T-cell (primary cell): ENCODE measurements around the gene TEX51. TPM values are rescaled to one million over a fixed set of nuclear protein-coding genes. Genes with fewer than 3 reads are reported as not detected.

Source experiments
- ATAC-seq, 4 experiments: fragments of 200-7000 bp in 3 of 4; fragments of 150-1000 bp in 1 of 4; cut with Tn5 transposase; replicated peaks in 1 of 4; 1 replicate in 3 of 4; 2 replicates in 1 of 4; pipeline ENCODE4 v1.10.0; 2021; ENCODE audit warnings: moderate library complexity in 3 of 4, mild to moderate bottlenecking in 2 of 4, moderate number of reproducible peaks in 1 of 4
- CTCF ChIA-PET, 2 donors: fragments of 300-600 bp; sonication (Branson Sonifier 250); formaldehyde crosslinking; loops; one replicate each; lab custom pipeline; 2022; ENCODE audit warnings: antibody characterized with exemption in 2 of 2; lab: Charles Lee
- POLR2A ChIA-PET, 2 donors: fragments of 300-600 bp; sonication (Branson Sonifier 250); formaldehyde crosslinking; loops; one replicate each; lab custom pipeline; 2022; ENCODE audit warnings: antibody characterized with exemption in 2 of 2; lab: Charles Lee
- DNase-seq, 35 experiments: peaks; one replicate each; pipeline versions ENCODE4 v3.0.0 to v3.0.0-alpha.2; 2013 to 2023
- H3K27ac ChIP-seq: one replicate; pipeline ENCODE4 v1.5.1; 2013; ENCODE audit warnings: low read length
- H3K27me3 ChIP-seq, 2 experiments: replicated peaks in 1 of 2; 1 replicate in 1 of 2; 2 replicates in 1 of 2; pipeline versions ENCODE4 v1.6.1 to v1.7.0; 2013; ENCODE audit warnings: low read length in 1 of 2, mixed read lengths in 1 of 2; ENCODE audit not compliant: control insufficient read depth in 2 of 2, insufficient read depth in 2 of 2; ENCODE audit errors: extremely low read depth in 1 of 2
- H3K36me3 ChIP-seq, 2 donors: 1 replicate in 1 of 2; 2 replicates in 1 of 2; pipeline versions ENCODE4 v1.6.1 to v1.7.0; 2013; ENCODE audit warnings: low read length in 1 of 2; ENCODE audit not compliant: control insufficient read depth in 2 of 2, insufficient read depth in 1 of 2; ENCODE audit errors: extremely low read depth in 1 of 2
- H3K4me1 ChIP-seq, 2 experiments: 1 replicate in 1 of 2; 2 replicates in 1 of 2; pipeline versions ENCODE4 v1.6.1 to v1.7.0; 2013; ENCODE audit warnings: low read length in 2 of 2, mixed read lengths in 1 of 2; ENCODE audit not compliant: insufficient read depth in 2 of 2, control insufficient read depth in 1 of 2; ENCODE audit errors: extremely low read depth in 1 of 2
- H3K4me3 ChIP-seq, 2 donors: 1 replicate in 1 of 2; 2 replicates in 1 of 2; pipeline versions ENCODE4 v1.5.1 to v1.7.0; 2013; ENCODE audit warnings: mild to moderate bottlenecking in 2 of 2, low read length in 1 of 2, moderate library complexity in 1 of 2; ENCODE audit not compliant: control insufficient read depth in 1 of 2; ENCODE audit errors: extremely low read depth in 1 of 2
- H3K9me3 ChIP-seq: 2 replicates; pipeline ENCODE4 v1.7.0; 2013
- H3K27ac Mint-ChIP-seq, 2 donors: one replicate each; pipeline ENCODE4 v1.8.0; 2020 to 2021; ENCODE audit warnings: mild to moderate bottlenecking in 2 of 2, mixed read lengths in 2 of 2
- H3K27me3 Mint-ChIP-seq, 2 donors: one replicate each; pipeline ENCODE4 v1.8.0; 2021 to 2022; ENCODE audit warnings: mixed read lengths in 2 of 2
- H3K36me3 Mint-ChIP-seq: one replicate; pipeline ENCODE4 v1.8.0; 2021; ENCODE audit warnings: mixed read lengths
- H3K4me1 Mint-ChIP-seq, 3 donors: one replicate each; pipeline ENCODE4 v1.8.0; 2020 to 2022; ENCODE audit warnings: mixed read lengths in 3 of 3, mild to moderate bottlenecking in 1 of 3
- H3K4me3 Mint-ChIP-seq, 3 donors: one replicate each; pipeline ENCODE4 v1.8.0; 2020 to 2022; ENCODE audit warnings: mild to moderate bottlenecking in 3 of 3, mixed read lengths in 3 of 3, moderate library complexity in 3 of 3
- H3K9me3 Mint-ChIP-seq, 3 donors: one replicate each; pipeline ENCODE4 v1.8.0; 2020 to 2022; ENCODE audit warnings: mixed read lengths in 3 of 3
- WGBS: methylation state at CpG from one replicate; pipeline ENCODE4 v1.1.5; 2013; ENCODE audit warnings: missing lambda C conversion rate; ENCODE audit not compliant: insufficient coverage; 5-methylcytosine and 5-hydroxymethylcytosine counted together
- total RNA-seq, 35 experiments: library from RNA in 6 of 35; stranded (reverse) in 6 of 35; fragments of 120-200 nt in 1 of 35; gene quantifications; one replicate each; pipeline versions ENCODE4 v1.2.1 to v1.2.4 and lab custom pipeline; 2013 to 2026

The TEX51 gene
- total RNA-seq, 5 donors from 2014 or later (not counting 1 experiment from before 2014, with no cell fraction given), result not detected

DNA sequence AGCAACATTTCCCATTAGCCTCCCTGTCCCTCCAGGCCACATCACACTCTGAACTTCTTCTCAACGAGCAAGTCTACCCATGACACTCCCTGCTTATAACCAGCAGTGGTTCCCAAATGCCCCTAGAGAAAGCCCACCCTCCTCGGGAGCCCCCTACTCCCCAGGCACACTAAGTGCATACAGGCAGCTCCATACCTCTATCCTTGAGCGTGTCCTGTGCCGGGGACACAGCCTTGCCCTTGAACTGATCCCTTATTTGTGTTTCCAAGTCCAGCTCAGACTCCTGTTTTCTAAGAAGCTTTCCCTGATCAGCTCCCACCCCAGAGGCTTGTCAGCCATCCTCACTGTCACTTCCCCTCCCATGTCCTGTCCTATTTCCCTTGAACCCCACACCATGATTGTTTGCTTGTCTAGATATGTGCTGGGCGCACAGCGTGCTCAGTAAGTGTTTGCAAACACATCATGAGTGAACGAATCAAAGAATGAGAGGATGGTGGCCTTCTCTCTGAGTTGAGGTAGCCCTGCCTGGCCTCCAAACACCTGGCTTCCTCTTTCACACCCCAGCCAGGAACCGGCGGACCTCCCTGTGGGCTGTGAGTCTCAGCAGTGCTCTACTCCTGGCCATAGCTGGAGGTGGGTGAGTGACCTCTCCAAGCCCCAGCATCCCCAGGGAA, 2.1 kb downstream of the TEX51 start:
- Mint-ChIP-seq H3K9me3 (peaks cover 4 to 5% (median 4%) of the 10 kb centered on the region in 3 donors), H3K4me1 (peaks cover 0 to 3% (median 0%) of the 10 kb centered on the region in 3 donors), H3K27me3 (peaks cover 12 to 28% of the 10 kb centered on the region in 2 donors), H3K27ac (no peak overlapping the region), H3K36me3 (no peaks in the 10 kb centered on the region), H3K4me3 (no peak overlapping the region)
- no peaks in the 10 kb centered on the region for H3K36me3 ChIP-seq
- no peak overlapping the region for H3K27ac ChIP-seq
- peaks cover 0 to 33% of the 10 kb centered on the region in 2 experiments for H3K27me3 ChIP-seq
- no peaks in the 10 kb centered on the region for H3K9me3 ChIP-seq
- no peak for ATAC-seq
- H3K4me1 ChIP-seq, result no peaks in the 10 kb centered on the region
- ChIA-PET POLR2A (no interaction called here), CTCF (interaction anchor here in 1 of 2 donors (0.6 kb wide), 1 partner anchor 14 kb away, joined by 3 read pairs; no protein-coding TSS in a partner anchor)
- 71% methylated on average over 4 of the region's 9 CpGs for WGBS
- no peak for DNase-seq
- no peak overlapping the region for H3K4me3 ChIP-seq

DNA sequence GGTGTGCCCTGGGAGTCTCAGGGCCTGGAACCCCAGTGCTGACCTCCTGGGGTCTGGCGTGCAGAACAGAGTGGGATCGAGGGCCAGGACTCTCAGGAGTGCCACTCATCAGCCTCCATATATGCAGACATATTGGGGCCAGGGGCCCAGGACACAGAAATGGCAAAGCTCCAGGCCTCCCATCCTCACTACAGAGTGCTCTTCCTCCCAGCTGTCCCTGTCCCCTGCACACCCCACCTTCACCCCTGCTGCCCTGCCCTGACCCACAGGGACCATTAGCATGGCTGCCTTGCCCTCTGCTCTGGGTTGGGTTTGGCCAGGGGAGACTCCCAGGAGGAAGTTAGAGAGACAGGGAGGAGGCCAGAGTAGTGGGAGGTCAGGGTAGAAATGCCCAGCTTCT, 2.8 kb downstream of the TEX51 start:
- H3K27ac ChIP-seq, result no peak overlapping the region
- ATAC-seq (no peak), DNase-seq (no peak)
- ChIA-PET POLR2A (no interaction called here), CTCF (interaction anchor here in 1 of 2 donors (0.6 kb wide), 1 partner anchor 14 kb away, joined by 3 read pairs; no protein-coding TSS in a partner anchor)
- WGBS, result no CpG with 5 or more reads among the region's 2 CpGs
- no peaks in the 10 kb centered on the region for H3K36me3 Mint-ChIP-seq
- peaks cover 12 to 28% of the 10 kb centered on the region in 2 donors for H3K27me3 Mint-ChIP-seq
- H3K4me3 ChIP-seq, result no peak overlapping the region
- peaks cover 0 to 33% of the 10 kb centered on the region in 2 experiments for H3K27me3 ChIP-seq
- no peak overlapping the region for H3K4me3 Mint-ChIP-seq
- no peaks in the 10 kb centered on the region for H3K4me1 ChIP-seq
- no peaks in the 10 kb centered on the region for H3K9me3 ChIP-seq
- peaks cover 0 to 3% (median 0%) of the 10 kb centered on the region in 3 donors for H3K4me1 Mint-ChIP-seq
- H3K36me3 ChIP-seq, result no peaks in the 10 kb centered on the region
- H3K27ac Mint-ChIP-seq, result no peak overlapping the region
- H3K9me3 Mint-ChIP-seq, result peaks cover 4 to 5% (median 4%) of the 10 kb centered on the region in 3 donors

DNA sequence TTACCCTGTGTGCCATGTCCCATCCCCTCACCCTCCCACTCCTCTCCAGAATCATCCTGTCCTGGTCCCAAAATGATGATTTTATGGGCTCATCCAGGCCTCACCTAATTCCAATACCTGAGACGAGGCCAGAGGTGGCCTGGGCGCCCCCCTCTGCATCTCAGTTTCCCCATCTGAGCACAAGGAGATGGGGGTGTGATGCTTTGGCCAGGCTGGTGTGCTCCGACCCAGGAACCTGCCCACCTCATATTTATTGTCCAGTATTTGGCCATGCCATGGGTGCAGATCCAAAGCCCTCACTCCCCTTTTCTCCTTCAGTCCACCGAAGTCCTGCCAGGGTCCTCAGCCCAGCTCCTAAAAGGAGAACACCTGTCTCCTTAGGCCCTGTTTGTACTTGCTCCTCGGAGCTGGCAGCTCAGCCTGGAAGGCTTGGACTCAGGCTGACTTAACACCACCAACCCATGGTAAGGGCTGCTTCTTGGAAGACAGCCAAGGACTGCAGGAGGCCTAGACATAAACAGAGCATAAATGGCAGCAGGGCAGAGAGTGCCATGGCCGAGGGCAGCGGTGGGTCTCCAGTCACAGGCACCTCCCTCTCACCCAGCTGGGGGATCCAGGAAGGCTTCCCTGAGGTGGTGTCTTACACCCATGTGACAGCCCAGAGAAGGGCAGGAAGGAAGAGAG, 3.6 kb downstream of the TEX51 start:
- Mint-ChIP-seq H3K36me3 (no peaks in the 10 kb centered on the region), H3K4me3 (no peak overlapping the region), H3K27me3 (peaks cover 16 to 28% of the 10 kb centered on the region in 2 donors), H3K27ac (no peak overlapping the region), H3K9me3 (peaks cover 4 to 5% (median 4%) of the 10 kb centered on the region in 3 donors), H3K4me1 (peaks cover 0 to 3% (median 0%) of the 10 kb centered on the region in 3 donors)
- no peaks in the 10 kb centered on the region for H3K9me3 ChIP-seq
- H3K4me3 ChIP-seq, result no peak overlapping the region
- no peaks in the 10 kb centered on the region for H3K36me3 ChIP-seq
- H3K27me3 ChIP-seq, result peaks cover 0 to 33% of the 10 kb centered on the region in 2 experiments
- ChIA-PET CTCF (no interaction called here), POLR2A (no interaction called here)
- no peak for DNase-seq
- ATAC-seq, result no peak
- H3K4me1 ChIP-seq, result no peaks in the 10 kb centered on the region
- no peak overlapping the region for H3K27ac ChIP-seq
- WGBS, result 83% methylated on average over 4 of the region's 7 CpGs

DNA sequence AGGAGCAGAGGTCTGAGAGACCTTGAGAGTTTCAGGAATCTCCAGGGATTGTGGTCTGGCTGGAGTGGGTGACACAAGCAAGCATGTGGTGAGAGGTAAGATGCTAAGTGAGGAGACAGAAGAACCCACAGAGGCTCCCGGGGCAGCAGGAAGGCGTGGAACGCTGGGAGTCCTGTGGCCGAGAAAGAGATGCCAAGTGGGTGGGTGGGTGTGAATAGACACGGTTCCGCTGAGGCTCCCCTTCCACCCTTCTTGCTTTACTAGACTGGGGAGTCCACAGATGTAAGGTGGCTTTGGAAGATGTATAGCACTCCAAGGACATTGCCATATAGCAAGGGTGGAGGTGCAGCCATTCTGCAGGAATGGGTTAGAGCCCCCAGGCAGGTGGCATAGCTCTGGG, 4.2 kb downstream of the TEX51 start:
- Mint-ChIP-seq H3K9me3 (peaks cover 4 to 5% (median 4%) of the 10 kb centered on the region in 3 donors), H3K27me3 (peaks cover 21 to 31% of the 10 kb centered on the region in 2 donors), H3K27ac (no peak overlapping the region), H3K36me3 (no peaks in the 10 kb centered on the region), H3K4me1 (peaks cover 0 to 3% (median 0%) of the 10 kb centered on the region in 3 donors), H3K4me3 (no peak overlapping the region)
- H3K36me3 ChIP-seq, result no peaks in the 10 kb centered on the region
- ChIA-PET POLR2A (no interaction called here), CTCF (no interaction called here)
- H3K27me3 ChIP-seq, result peaks cover 0 to 36% of the 10 kb centered on the region in 2 experiments
- no peak overlapping the region for H3K4me3 ChIP-seq
- ATAC-seq (no peak), DNase-seq (no peak)
- H3K4me1 ChIP-seq, result no peaks in the 10 kb centered on the region
- no peak overlapping the region for H3K27ac ChIP-seq
- 60% methylated on average over 1 of the region's 6 CpGs for WGBS
- no peaks in the 10 kb centered on the region for H3K9me3 ChIP-seq

GRCh38 chr2:126905991-126906390, 7.3 kb downstream of the TEX51 start:
- no peak overlapping the region for H3K27ac ChIP-seq
- ATAC-seq (no peak), DNase-seq (no peak)
- no peaks in the 10 kb centered on the region for H3K36me3 ChIP-seq
- H3K27me3 ChIP-seq, result peaks cover 0 to 35% of the 10 kb centered on the region in 2 experiments
- peaks cover 25 to 26% of the 10 kb centered on the region in 2 donors for H3K27me3 Mint-ChIP-seq
- H3K9me3 Mint-ChIP-seq, result peaks cover 4 to 5% (median 4%) of the 10 kb centered on the region in 3 donors
- H3K4me1 ChIP-seq, result no peaks in the 10 kb centered on the region
- H3K36me3 Mint-ChIP-seq, result no peaks in the 10 kb centered on the region
- WGBS, result no CpG with 5 or more reads among the region's 5 CpGs
- no peaks in the 10 kb centered on the region for H3K9me3 ChIP-seq
- CTCF ChIA-PET, result no interaction called here
- peaks cover 0 to 3% (median 0%) of the 10 kb centered on the region in 3 donors for H3K4me1 Mint-ChIP-seq
- POLR2A ChIA-PET, result no interaction called here
- H3K27ac Mint-ChIP-seq, result no peak overlapping the region
- H3K4me3 Mint-ChIP-seq, result no peak overlapping the region
- H3K4me3 ChIP-seq, result no peak overlapping the region

DNA sequence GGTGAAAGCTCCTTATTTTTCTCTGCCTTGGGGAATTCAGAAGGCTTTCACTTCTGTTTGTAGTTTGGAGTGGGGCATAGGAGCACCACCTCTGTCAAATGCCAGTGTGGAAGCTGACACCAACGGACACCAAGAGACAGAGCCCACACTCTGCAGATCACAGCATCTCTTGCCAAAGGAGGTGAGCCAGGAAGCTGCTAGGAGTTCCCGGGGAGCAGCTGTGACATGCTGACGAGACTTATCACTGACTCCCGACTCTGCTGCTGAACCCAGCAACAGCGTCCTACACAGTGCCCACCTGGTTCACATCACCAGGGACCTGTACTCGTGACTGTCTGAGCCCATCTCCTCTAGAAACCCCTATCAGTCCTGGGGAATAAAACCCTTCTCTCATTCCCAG, 8.1 kb downstream of the TEX51 start:
- Mint-ChIP-seq H3K9me3 (peaks cover 4 to 5% (median 4%) of the 10 kb centered on the region in 3 donors), H3K27ac (no peak overlapping the region), H3K27me3 (peaks cover 24% of the 10 kb centered on the region in 2 donors), H3K4me3 (no peak overlapping the region), H3K36me3 (no peaks in the 10 kb centered on the region), H3K4me1 (peaks cover 0 to 3% (median 0%) of the 10 kb centered on the region in 3 donors)
- Histone ChIP-seq H3K4me1 (no peaks in the 10 kb centered on the region), H3K9me3 (no peaks in the 10 kb centered on the region), H3K27ac (no peak overlapping the region), H3K36me3 (no peaks in the 10 kb centered on the region), H3K27me3 (peaks cover 0 to 27% of the 10 kb centered on the region in 2 experiments), H3K4me3 (no peak overlapping the region)
- ChIA-PET CTCF (no interaction called here), POLR2A (no interaction called here)
- no peak for ATAC-seq
- 89% methylated on average over 6 of the region's 6 CpGs for WGBS
- no peak for DNase-seq
